Activated CD4-positive, alpha-beta T cell treated with anti-CD3 and anti-CD28 coated beads, Interleukin-2, amount 50 U/mL, for 24 hours (primary cell): Measurements from ENCODE around the gene INPP5D.
"Not testable (repeated sequence)": the region's sequence is repeated elsewhere in the genome, so short reads cannot be mapped to it uniquely, and the experiment has no call there.

Source experiments
- DNase-seq, 2 donors: peaks; one replicate each; pipeline ENCODE4 v3.0.0-alpha.2; 2020; ENCODE audit warnings: low read depth in 1 of 2, low spot score in 1 of 2

The INPP5D gene

GRCh38 chr2:233171344-233171743 is 111.2 kb downstream of the INPP5D start:
- no peak for DNase-seq

- no peak for DNase-seq
Measured at GRCh38 chr2:233173115-233173514, 113.0 kb downstream of the INPP5D start.

GRCh38 chr2:233174137-233174536 is 114.0 kb downstream of the INPP5D start:
- no peak for DNase-seq

- DNase-seq = no peak
Measured at GRCh38 chr2:233178994-233179847, 119.1 kb downstream of the INPP5D start.

- DNase-seq = no peak
Measured at GRCh38 chr2:233179848-233180366, 119.8 kb downstream of the INPP5D start.

- no peak for DNase-seq
Measured at GRCh38 chr2:233183869-233184418, 123.8 kb downstream of the INPP5D start.

- DNase-seq = no peak
Measured at GRCh38 chr2:233184669-233185068, 124.5 kb downstream of the INPP5D start.

- DNase-seq = no peak
Measured at GRCh38 chr2:233185330-233185729, 125.2 kb downstream of the INPP5D start.

GRCh38 chr2:233185963-233186362 is 125.8 kb downstream of the INPP5D start:
- no peak for DNase-seq

GRCh38 chr2:233186851-233187250 is 126.7 kb downstream of the INPP5D start:
- no peak for DNase-seq

- DNase-seq = no peak
Measured at GRCh38 chr2:233189025-233189424, 128.9 kb downstream of the INPP5D start.

GRCh38 chr2:233191016-233191415 is 130.9 kb downstream of the INPP5D start:
- DNase-seq = not testable (repeated sequence)

GRCh38 chr2:233193738-233194137 is 133.6 kb downstream of the INPP5D start:
- DNase-seq = no peak

GRCh38 chr2:233195027-233195426 is 134.9 kb downstream of the INPP5D start:
- DNase-seq = no peak

- no peak for DNase-seq
Measured at GRCh38 chr2:233197022-233197421, 136.9 kb downstream of the INPP5D start.

- DNase-seq = no peak
Measured at GRCh38 chr2:233198026-233198425, 137.9 kb downstream of the INPP5D start.

GRCh38 chr2:233199870-233200269 is 139.7 kb downstream of the INPP5D start:
- no peak for DNase-seq

- not testable (repeated sequence) for DNase-seq
Measured at GRCh38 chr2:233200790-233201189, 140.6 kb downstream of the INPP5D start.

GRCh38 chr2:233201258-233202013 is 141.3 kb downstream of the INPP5D start:
- DNase-seq = no peak

GRCh38 chr2:233202531-233202944 is 142.4 kb downstream of the INPP5D start:
- no peak for DNase-seq

GRCh38 chr2:233203060-233203459 is 142.9 kb downstream of the INPP5D start:
- no peak for DNase-seq
